Measurements from ENCODE around the gene FOXE3.

The FOXE3 gene

DNA sequence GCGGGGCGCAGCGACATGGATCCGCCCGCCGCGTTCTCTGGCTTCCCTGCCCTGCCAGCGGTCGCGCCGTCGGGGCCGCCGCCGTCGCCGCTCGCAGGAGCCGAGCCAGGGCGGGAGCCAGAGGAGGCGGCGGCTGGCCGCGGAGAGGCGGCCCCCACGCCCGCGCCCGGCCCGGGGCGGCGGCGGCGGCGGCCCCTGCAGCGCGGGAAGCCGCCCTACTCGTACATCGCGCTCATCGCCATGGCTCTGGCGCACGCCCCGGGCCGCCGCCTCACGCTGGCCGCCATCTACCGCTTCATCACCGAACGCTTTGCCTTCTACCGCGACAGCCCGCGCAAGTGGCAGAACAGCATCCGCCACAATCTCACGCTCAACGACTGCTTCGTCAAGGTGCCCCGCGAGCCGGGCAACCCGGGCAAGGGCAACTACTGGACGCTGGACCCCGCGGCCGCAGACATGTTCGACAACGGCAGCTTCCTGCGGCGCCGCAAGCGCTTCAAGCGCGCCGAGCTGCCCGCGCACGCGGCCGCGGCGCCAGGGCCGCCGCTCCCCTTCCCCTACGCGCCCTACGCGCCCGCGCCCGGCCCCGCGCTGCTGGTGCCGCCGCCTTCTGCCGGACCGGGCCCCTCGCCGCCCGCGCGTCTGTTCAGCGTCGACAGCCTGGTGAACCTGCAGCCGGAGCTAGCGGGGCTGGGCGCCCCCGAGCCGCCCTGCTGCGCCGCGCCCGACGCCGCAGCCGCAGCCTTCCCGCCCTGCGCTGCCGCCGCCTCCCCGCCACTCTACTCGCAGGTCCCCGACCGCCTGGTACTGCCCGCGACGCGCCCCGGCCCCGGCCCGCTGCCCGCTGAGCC is 459 bp downstream of the FOXE3 start:
- ChIA-PET POLR2A (no interaction called here), CTCF (interaction anchor here (1.0 to 22.8 kb wide), 3 partner anchors 9 to 27 kb away, joined by 3 to 535 read pairs (median 74); no protein-coding TSS in a partner anchor)
- TF ChIP-seq CTCF (IDR thresholded peaks at IDR 0.05; ENCODE audit: insufficient read depth, low read length, missing control alignments), result no peak
- H3K4me3 ChIP-seq (ENCODE audit: low read depth, low read length), result peak overlapping the region; percentile 39
- DNase-seq (ENCODE audit: low read depth, low spot score), result no peak

GRCh38 chr1:47417170-47418044 is 1.3 kb downstream of the FOXE3 start:
- no peak for TF ChIP-seq CTCF (IDR thresholded peaks at IDR 0.05; ENCODE audit: insufficient read depth, low read length, missing control alignments)
- POLR2A ChIA-PET, result no interaction called here
- DNase-seq (ENCODE audit: low read depth, low spot score), result no peak
- CTCF ChIA-PET, result interaction anchor here (1.0 to 22.8 kb wide), 5 partner anchors 10 to 294 kb away, joined by 3 to 535 read pairs (median 6); no protein-coding TSS in a partner anchor
- H3K4me3 ChIP-seq (ENCODE audit: low read depth, low read length), result no peak overlapping the region

DNA sequence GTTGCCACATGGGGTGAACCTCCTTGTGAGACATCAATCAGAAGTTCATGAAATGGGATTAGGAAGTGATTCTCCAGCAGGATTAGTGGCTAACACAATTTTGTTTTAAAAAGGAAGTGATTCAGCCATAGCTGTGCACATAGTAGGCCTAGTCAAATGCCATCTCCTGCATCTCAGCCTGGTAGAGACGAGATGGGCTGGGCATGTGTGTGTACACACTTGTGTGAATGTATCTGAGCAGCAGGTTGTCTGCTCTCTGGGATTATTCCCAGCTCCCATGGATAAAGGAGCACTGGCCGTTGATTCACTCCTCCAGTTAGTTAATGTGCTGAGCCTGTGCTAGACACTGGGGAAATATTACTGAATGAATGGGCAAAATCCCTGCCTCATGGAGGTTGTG is 2.0 kb downstream of the FOXE3 start:
- no peak for DNase-seq (ENCODE audit: low read depth, low spot score)
- POLR2A ChIA-PET, result no interaction called here
- no peak for TF ChIP-seq CTCF (IDR thresholded peaks at IDR 0.05; ENCODE audit: insufficient read depth, low read length, missing control alignments)
- no peak overlapping the region for H3K4me3 ChIP-seq (ENCODE audit: low read depth, low read length)
- CTCF ChIA-PET, result interaction anchor here (1.1 to 22.8 kb wide), 4 partner anchors 11 to 294 kb away, joined by 3 to 535 read pairs (median 40); no protein-coding TSS in a partner anchor

- TF ChIP-seq CTCF (IDR thresholded peaks at IDR 0.05; ENCODE audit: insufficient read depth, low read length, missing control alignments), result no peak
- ChIA-PET CTCF (interaction anchor here (0.9 to 22.8 kb wide), 8 partner anchors 11 to 293 kb away, joined by 3 to 535 read pairs (median 7); partner anchors contain the start of gene FOXD2), POLR2A (no interaction called here)
- no peak for DNase-seq (ENCODE audit: low read depth, low spot score)
- H3K4me3 ChIP-seq (ENCODE audit: low read depth, low read length), result no peak overlapping the region
These were observed 2.7 kb downstream of the FOXE3 start for GRCh38 chr1:47418681-47419325.

DNA sequence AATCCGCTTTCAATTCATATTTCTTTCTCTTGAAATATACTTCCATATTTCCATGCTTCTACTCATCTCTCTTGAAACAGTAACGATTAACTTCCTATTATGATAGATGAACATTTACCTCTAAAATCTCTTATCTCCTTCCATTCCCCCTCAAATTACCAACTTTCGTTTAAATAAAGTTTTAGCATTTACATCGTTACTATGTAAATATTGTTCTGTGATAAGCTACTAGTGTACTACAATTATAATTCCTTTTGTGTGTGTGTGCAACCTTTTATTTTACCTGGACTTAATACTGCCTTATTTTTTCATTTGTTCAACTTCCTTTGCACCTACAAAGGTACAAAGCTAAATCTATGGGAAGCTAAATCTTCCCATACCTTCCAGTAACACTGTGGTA is 4.5 kb downstream of the FOXE3 start:
- TF ChIP-seq CTCF (IDR thresholded peaks at IDR 0.05; ENCODE audit: insufficient read depth, low read length, missing control alignments), result no peak
- POLR2A ChIA-PET, result interaction anchor here (1.5 kb wide), 1 partner anchor 32 kb away, joined by 3 read pairs; no protein-coding TSS in a partner anchor
- DNase-seq (ENCODE audit: low read depth, low spot score), result no peak
- CTCF ChIA-PET, result interaction anchor here (1.0 to 22.8 kb wide), 8 partner anchors 9 to 241 kb away, joined by 3 to 535 read pairs (median 6); no protein-coding TSS in a partner anchor
- no peak overlapping the region for H3K4me3 ChIP-seq (ENCODE audit: low read depth, low read length)

Measured in AG04449 (cell line).